Endothelial cell of umbilical vein (primary cell): ENCODE measurements around the gene ZNF624. TPM values are rescaled to one million over a fixed set of nuclear protein-coding genes. Genes with fewer than 3 reads are reported as not detected.

Experiments used
- BruUV-seq: library from RNA; stranded (reverse); fragments of 400-500 nt; replicated peaks from 2 replicates; lab custom pipeline; 2021; lab: Mats Ljungman, UMichigan
- CTCF ChIA-PET: fragments of 300-600, 350-600 bp; sonication (Branson Sonifier 250); formaldehyde crosslinking; loops from one replicate; lab custom pipeline; 2021; ENCODE audit warnings: antibody characterized with exemption, inconsistent platforms; lab: Charles Lee
- POLR2A ChIA-PET: fragments of 300-600, 350-600 bp; sonication (Branson Sonifier 250); formaldehyde crosslinking; loops from one replicate; lab custom pipeline; 2021; ENCODE audit warnings: antibody characterized with exemption, inconsistent platforms; lab: Charles Lee
- DNase-seq: peaks from one replicate; pipeline ENCODE4 v3.0.0-alpha.2; 2011; ENCODE audit warnings: low read depth, low spot score
- FAIRE-seq: peaks from 2 replicates; lab custom pipeline; 2011; peaks lifted over from hg19 to GRCh38; lab: Jason Lieb, UNC
- H2AFZ ChIP-seq: 2 replicates; pipeline ENCODE4 v1.6.0; 2012; ENCODE audit warnings: low read depth, low read length, control low read depth, inconsistent platforms
- H3K27ac ChIP-seq: 2 replicates; pipeline ENCODE4 v1.5.1; 2011; ENCODE audit warnings: low read depth, mild to moderate bottlenecking, control low read depth, low read length, moderate library complexity; ENCODE audit not compliant: insufficient read depth
- H3K27me3 ChIP-seq, 2 experiments: 2 replicates each; pipeline versions ENCODE4 v1.6.0 to v1.6.1; 2011; ENCODE audit warnings: low read length in 2 of 2, mixed read lengths in 1 of 2; ENCODE audit not compliant: control insufficient read depth in 2 of 2, insufficient read depth in 2 of 2
- H3K36me3 ChIP-seq, 2 experiments: 2 replicates in 1 of 2; 3 replicates in 1 of 2; pipeline ENCODE4 v1.5.1; 2011; ENCODE audit warnings: low read length in 2 of 2, mild to moderate bottlenecking in 1 of 2, moderate library complexity in 1 of 2; ENCODE audit not compliant: control insufficient read depth in 2 of 2, insufficient read depth in 2 of 2; ENCODE audit errors: extremely low read depth in 1 of 2
- H3K4me1 ChIP-seq: 3 replicates; pipeline ENCODE4 v1.5.1; 2011; ENCODE audit warnings: mild to moderate bottlenecking, low read length; ENCODE audit not compliant: control insufficient read depth, insufficient read depth; ENCODE audit errors: extremely low read depth
- H3K4me2 ChIP-seq: 2 replicates; pipeline ENCODE4 v1.6.1; 2011; ENCODE audit warnings: low read length, control low read depth, mixed read lengths; ENCODE audit not compliant: insufficient read depth
- H3K4me3 ChIP-seq, 3 experiments: fragments of 200-600 bp in 1 of 3; sonication (generic), shearing (Covaris generic) in 1 of 3; replicated peaks in 1 of 3; 2 replicates each; pipeline ENCODE4 v1.5.1; 2011 to 2016; ENCODE audit warnings: control low read depth in 3 of 3, low read length in 3 of 3, mild to moderate bottlenecking in 2 of 3, inconsistent platforms in 1 of 3, low read depth in 1 of 3, moderate library complexity in 1 of 3; ENCODE audit not compliant: insufficient read depth in 1 of 3
- H3K79me2 ChIP-seq: 2 replicates; pipeline ENCODE4 v1.6.0; 2012; ENCODE audit warnings: low read length, inconsistent platforms; ENCODE audit not compliant: control insufficient read depth, insufficient read depth
- H3K9ac ChIP-seq: replicated peaks from 2 replicates; pipeline ENCODE3; 2011; ENCODE audit warnings: low read length, control low read depth; ENCODE audit not compliant: insufficient read depth; ENCODE audit errors: extremely low read depth
- H3K9me1 ChIP-seq: replicated peaks from 3 replicates; pipeline ENCODE4 v1.6.0; 2011; ENCODE audit warnings: mild to moderate bottlenecking, low read length; ENCODE audit not compliant: control insufficient read depth, insufficient read depth; ENCODE audit errors: extremely low read depth
- H3K9me3 ChIP-seq: replicated peaks from 2 replicates; pipeline ENCODE4 v1.5.1; 2012; ENCODE audit warnings: low read length, inconsistent platforms; ENCODE audit not compliant: control insufficient read depth, insufficient read depth
- H4K20me1 ChIP-seq: replicated peaks from 2 replicates; pipeline ENCODE3; 2011; ENCODE audit warnings: mild to moderate bottlenecking, low read length; ENCODE audit not compliant: control insufficient read depth, insufficient read depth; ENCODE audit errors: extremely low read depth
- CTCF ChIP-seq, 2 donors: IDR thresholded peaks; 1 replicate in 1 of 2; 2 replicates in 1 of 2; pipeline ENCODE4 v1.5.1; 2011; ENCODE audit warnings: low read length in 2 of 2, mild to moderate bottlenecking in 2 of 2, moderate library complexity in 2 of 2, control low read depth in 1 of 2, inconsistent platforms in 1 of 2, low read depth in 1 of 2; ENCODE audit not compliant: insufficient read depth in 1 of 2; ENCODE audit errors: extremely low read depth in 1 of 2
- EZH2 ChIP-seq: IDR thresholded peaks from 2 replicates; pipeline ENCODE4 v1.6.1; 2012; ENCODE audit warnings: borderline replicate concordance, low read depth, mild to moderate bottlenecking, moderate library complexity, low read length, inconsistent platforms; ENCODE audit not compliant: severe bottlenecking
- GATA2 ChIP-seq: IDR thresholded peaks from 2 replicates; pipeline ENCODE4 v1.7.0; 2011; ENCODE audit warnings: low read depth, mild to moderate bottlenecking, moderate library complexity, mixed read lengths, low read length; ENCODE audit not compliant: insufficient read length, insufficient read depth
- JUN ChIP-seq: IDR thresholded peaks from 2 replicates; pipeline ENCODE4 v1.6.1; 2011; ENCODE audit warnings: borderline replicate concordance, low read depth; ENCODE audit not compliant: insufficient read length, insufficient read depth
- MYC ChIP-seq: IDR thresholded peaks from one replicate; pipeline ENCODE4 v1.6.1; 2011; ENCODE audit warnings: mild to moderate bottlenecking, low read depth, low read length
- POLR2A ChIP-seq: IDR thresholded peaks from 2 replicates; pipeline ENCODE4 v1.6.1; 2012; ENCODE audit warnings: low read depth, mild to moderate bottlenecking, control low read depth, low read length
- POLR2AphosphoS5 ChIP-seq: IDR thresholded peaks from 2 replicates; pipeline ENCODE4 v1.6.1; 2012; ENCODE audit warnings: low read depth, mild to moderate bottlenecking, control low read depth, low read length, moderate library complexity; ENCODE audit not compliant: insufficient read depth
- dilution Hi-C: fragments of 300-500 bp; cut with MboI; formaldehyde crosslinking; loops from one replicate; pipeline ENCODE4 v1.15.0; 2019; ENCODE audit warnings: low sequenced_read_pairs; ENCODE audit not compliant: extremely low pct_ligation_motif_present
- intact Hi-C: fragments of 100-400 bp; cut with micrococcal nuclease; formaldehyde crosslinking; loops from one replicate; pipeline ENCODE4 v1.10.0; 2022
- polyA plus RNA-seq, 4 experiments: library from polyadenylated mRNA; depleted of rRNA in 3 of 4; stranded (reverse) in 3 of 4; unstranded in 1 of 4; fragments of >200 nt; gene quantifications; 2 replicates each; pipeline versions ENCODE4 v1.2.1 to v1.2.3, GENCODE V29; 2011 to 2012; ENCODE audit warnings: missing spikeins in 1 of 4
- total RNA-seq: library from RNA; stranded (reverse); gene quantifications from 2 replicates; pipeline ENCODE4 v1.2.3, GENCODE V29; 2021

Gene ZNF624
- total and polyA plus RNA-seq, 2 donors (not counting 3 experiments of a cell fraction or from before 2014, with no cell fraction given): 0.77 to 5.7 TPM

- peak overlapping the region; percentile 62 for H3K4me2 ChIP-seq
- no peaks in the 10 kb centered on the region for H3K79me2 ChIP-seq
- no peak overlapping the region for H3K9ac ChIP-seq
- dilution Hi-C loops (no loop called here), intact Hi-C loops (loop anchor here (1.0 kb wide), 1 partner anchor 47 kb away; no protein-coding TSS in a partner anchor)
- POLR2A ChIA-PET: interaction anchor here (0.9 kb wide), 1 partner anchor 145 kb away, joined by 3 read pairs; no protein-coding TSS in a partner anchor
- no peaks in the 10 kb centered on the region for H3K9me1 ChIP-seq
- no TSS peak for BruUV-seq
- peak overlapping the region; percentile 95 for H2AFZ ChIP-seq
- H3K36me3 ChIP-seq: no peaks in the 10 kb centered on the region
- H3K4me1 ChIP-seq: peaks cover 4% of the 10 kb centered on the region
- peaks cover 26 to 32% of the 10 kb centered on the region in 2 experiments for H3K27me3 ChIP-seq
- no peaks in the 10 kb centered on the region for H4K20me1 ChIP-seq
- peak; percentile 76 for FAIRE-seq
- CTCF ChIA-PET: interaction anchor here (0.5 to 3.5 kb wide), 20 partner anchors 9 to 407 kb away, joined by 3 to 27 read pairs (median 3); partner anchors contain the start of gene ZNF287
- no peaks in the 10 kb centered on the region for H3K9me3 ChIP-seq
- H3K4me3 ChIP-seq: peak overlapping the region in 1 of 3 experiments; percentile 16
- DNase-seq: peak; percentile 89
- TF ChIP-seq POLR2A (no peak), MYC (no peak), POLR2AphosphoS5 (no peak), CTCF (IDR thresholded peaks at IDR 0.05; ENCODE audit: extremely low read depth in 1 of 2, insufficient read depth in 1 of 2, low read depth in 1 of 2, low read length in 2 of 2) (peak; percentile 93 to 99), GATA2 (no peak), JUN (no peak), EZH2 (no peak)
- no peak overlapping the region for H3K27ac ChIP-seq
These were observed 69.2 kb downstream of the ZNF624 start for GRCh38 chr17:16584273-16584995.
